Sigmoid colon (tissue), 7 donors: Measurements from ENCODE around the gene CACNB2. TPM values are rescaled to one million over a fixed set of nuclear protein-coding genes. Genes with fewer than 3 reads are reported as not detected.
"Not testable (repeated sequence)": the region's sequence is repeated elsewhere in the genome, so short reads cannot be mapped to it uniquely, and the experiment has no call there.

ENCODE experiments used
- DNase-seq: peaks from one replicate; pipeline ENCODE4 v3.0.0-alpha.2; 2019
- H3K27ac ChIP-seq, 4 donors: fragments of 200-600 bp; sonication (generic); one replicate each; pipeline ENCODE4 v1.5.1; 2016 to 2019; ENCODE audit warnings: mild to moderate bottlenecking in 1 of 4
- H3K27me3 ChIP-seq, 3 donors: fragments of 200-600 bp; sonication (generic); one replicate each; pipeline ENCODE4 v1.5.1; 2019; ENCODE audit warnings: mild to moderate bottlenecking in 1 of 3
- H3K36me3 ChIP-seq, 4 donors: fragments of 200-600 bp; sonication (generic); one replicate each; pipeline ENCODE4 v1.5.1; 2016 to 2019
- H3K4me1 ChIP-seq, 4 donors: fragments of 200-600 bp; sonication (generic); one replicate each; pipeline ENCODE4 v1.5.1; 2017 to 2019
- H3K4me3 ChIP-seq, 4 donors: fragments of 200-600 bp; sonication (generic); one replicate each; pipeline ENCODE4 v1.5.1; 2017 to 2019; ENCODE audit warnings: mild to moderate bottlenecking in 2 of 4, moderate library complexity in 1 of 4
- H3K9me3 ChIP-seq, 4 donors: fragments of 200-600 bp in 3 of 4; sonication (generic) in 3 of 4; one replicate each; pipeline versions ENCODE4 v1.5.1 to v1.6.1; 2013 to 2019
- EP300 ChIP-seq, 4 donors: sonication (generic); formaldehyde crosslinking; IDR thresholded peaks; one replicate each; pipeline ENCODE4 v1.6.1; 2017; ENCODE audit warnings: antibody characterized with exemption in 4 of 4
- POLR2A ChIP-seq, 2 donors: fragments of 450-650 bp; IDR thresholded peaks; one replicate each; pipeline ENCODE4 v1.6.1; 2016; ENCODE audit warnings: antibody characterized with exemption in 2 of 2, mild to moderate bottlenecking in 2 of 2, moderate library complexity in 2 of 2
- POLR2AphosphoS5 ChIP-seq, 4 donors: sonication (generic); formaldehyde crosslinking; IDR thresholded peaks; one replicate each; pipeline ENCODE4 v1.6.1; 2017; ENCODE audit warnings: antibody characterized with exemption in 4 of 4
- WGBS, 2 donors: extraction: QIAGEN DNeasy Blood & Tissue Kit; methylation state at CpG; one replicate each; pipeline ENCODE4 v1.1.7; 2013; 5-methylcytosine and 5-hydroxymethylcytosine counted together
- intact Hi-C: fragments of 100-400 bp; cut with DNase I; formaldehyde crosslinking; loops from one replicate; pipeline ENCODE4 v1.15.1; 2023
- polyA plus RNA-seq, 3 donors: library from polyadenylated mRNA; stranded (reverse); fragments of 200-250 nt; gene quantifications; one replicate each; pipeline ENCODE4 v1.2.3, GENCODE V29; 2013
- total RNA-seq, 4 donors: library from RNA; depleted of rRNA; stranded (reverse); fragments of >200 nt; gene quantifications; one replicate each; pipeline ENCODE4 v1.1.0, GENCODE V29; 2016
- TF ChIP-seq, protein P1 (sequence below), 4 experiments: fragments of 450-650 bp in 3 of 4; fragments of 200-600 bp in 1 of 4; IDR thresholded peaks; one replicate each; pipeline ENCODE4 v1.5.1; 2016 to 2019; ENCODE audit warnings: antibody characterized with exemption in 4 of 4, mild to moderate bottlenecking in 3 of 4, moderate library complexity in 2 of 4
- donor health status: healthy with polysubstance abuse.
- donor health status: Bipolar disorder and iron deficiency.
- donor health status: healthy.

CACNB2 gene
- total and polyA plus RNA-seq, 7 donors, result 1.2 to 85.3 (median 36.0) TPM

DNA sequence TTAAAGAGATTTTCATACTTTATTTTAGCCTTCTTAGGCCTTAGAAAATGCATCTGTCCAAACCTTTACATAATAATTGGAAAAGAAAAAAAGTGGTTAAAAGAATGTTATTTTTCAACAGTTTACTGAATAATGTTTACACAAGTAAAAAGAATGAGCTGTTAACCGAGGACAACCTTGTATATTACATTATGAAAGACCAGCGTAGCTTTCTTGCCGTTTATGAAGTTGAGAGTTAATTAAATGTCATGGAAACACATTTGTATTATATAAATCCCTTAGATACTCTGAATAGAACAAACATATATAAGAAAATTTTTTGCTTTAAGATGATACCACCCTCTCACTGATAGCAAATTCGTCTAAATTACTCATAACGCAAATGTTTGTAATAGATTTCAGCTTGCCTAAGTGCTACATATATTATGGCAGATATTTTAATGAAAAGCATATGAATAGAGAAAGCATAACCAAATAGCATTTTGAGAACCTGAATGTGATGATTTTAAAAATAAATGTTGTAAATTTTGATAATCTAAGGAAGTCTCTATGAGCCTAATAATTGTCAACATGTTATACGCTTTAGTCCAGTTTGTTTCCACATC lies 9.1 kb downstream of the CACNB2 start:
- intact Hi-C loops, result no loop called here
- WGBS, 2 donors, result 77 to 79% methylated on average over 6 of the region's 6 CpGs
- TF ChIP-seq EP300 (IDR thresholded peaks at IDR 0.05), result no peak
- no peak for TF ChIP-seq POLR2AphosphoS5 (IDR thresholded peaks at IDR 0.05)
- TF ChIP-seq POLR2A (IDR thresholded peaks at IDR 0.05), result no peak
- TF ChIP-seq, protein P1, sequence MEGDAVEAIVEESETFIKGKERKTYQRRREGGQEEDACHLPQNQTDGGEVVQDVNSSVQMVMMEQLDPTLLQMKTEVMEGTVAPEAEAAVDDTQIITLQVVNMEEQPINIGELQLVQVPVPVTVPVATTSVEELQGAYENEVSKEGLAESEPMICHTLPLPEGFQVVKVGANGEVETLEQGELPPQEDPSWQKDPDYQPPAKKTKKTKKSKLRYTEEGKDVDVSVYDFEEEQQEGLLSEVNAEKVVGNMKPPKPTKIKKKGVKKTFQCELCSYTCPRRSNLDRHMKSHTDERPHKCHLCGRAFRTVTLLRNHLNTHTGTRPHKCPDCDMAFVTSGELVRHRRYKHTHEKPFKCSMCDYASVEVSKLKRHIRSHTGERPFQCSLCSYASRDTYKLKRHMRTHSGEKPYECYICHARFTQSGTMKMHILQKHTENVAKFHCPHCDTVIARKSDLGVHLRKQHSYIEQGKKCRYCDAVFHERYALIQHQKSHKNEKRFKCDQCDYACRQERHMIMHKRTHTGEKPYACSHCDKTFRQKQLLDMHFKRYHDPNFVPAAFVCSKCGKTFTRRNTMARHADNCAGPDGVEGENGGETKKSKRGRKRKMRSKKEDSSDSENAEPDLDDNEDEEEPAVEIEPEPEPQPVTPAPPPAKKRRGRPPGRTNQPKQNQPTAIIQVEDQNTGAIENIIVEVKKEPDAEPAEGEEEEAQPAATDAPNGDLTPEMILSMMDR (IDR thresholded peaks at IDR 0.05), result no peak
- peaks cover 0 to 78% (median 63%) of the 10 kb centered on the region in 4 donors for H3K4me1 ChIP-seq
- peaks cover 0 to 13% (median 0%) of the 10 kb centered on the region in 4 donors for H3K36me3 ChIP-seq
- no peak for DNase-seq
- no peaks in the 10 kb centered on the region for H3K9me3 ChIP-seq
- H3K27me3 ChIP-seq, result no peaks in the 10 kb centered on the region
- H3K27ac ChIP-seq, result peak overlapping the region; percentile 62 to 97 (median 94)
- H3K4me3 ChIP-seq, result no peak overlapping the region

DNA sequence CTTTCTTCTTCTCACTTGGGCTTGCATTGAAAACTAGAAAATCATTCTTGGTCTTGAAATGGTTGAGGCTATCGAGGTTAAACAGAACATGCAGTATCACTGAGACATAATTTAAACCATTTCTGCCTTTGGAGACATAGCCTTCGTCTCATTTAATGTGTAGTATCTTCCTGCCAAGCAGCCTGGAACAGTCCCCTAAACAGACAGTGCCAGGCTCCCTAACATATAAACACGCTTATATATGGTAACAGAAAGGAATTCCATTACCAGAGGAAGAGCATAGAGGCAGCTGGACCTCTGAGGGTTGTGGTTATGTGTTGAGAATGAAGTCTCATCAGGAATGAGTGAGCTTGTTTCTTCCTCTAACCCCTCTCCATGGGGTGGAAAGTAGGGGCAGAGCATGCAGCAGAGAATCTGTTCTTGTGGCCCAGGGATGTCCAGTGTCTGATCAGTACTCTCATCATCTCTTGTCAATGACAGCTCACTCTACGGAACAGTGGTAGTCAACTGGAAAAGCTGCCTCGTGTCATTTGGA lies 11.2 kb downstream of the CACNB2 start:
- TF ChIP-seq POLR2AphosphoS5 (IDR thresholded peaks at IDR 0.05) (no peak), POLR2A (IDR thresholded peaks at IDR 0.05) (no peak), EP300 (IDR thresholded peaks at IDR 0.05) (no peak)
- TF ChIP-seq, protein P1 (IDR thresholded peaks at IDR 0.05), result no peak
- Histone ChIP-seq H3K27ac (peak overlapping the region; percentile 17 to 97 (median 66)), H3K4me1 (peaks cover 0 to 59% (median 47%) of the 10 kb centered on the region in 4 donors), H3K27me3 (no peaks in the 10 kb centered on the region), H3K9me3 (no peaks in the 10 kb centered on the region), H3K36me3 (peaks cover 0 to 13% (median 0%) of the 10 kb centered on the region in 4 donors), H3K4me3 (no peak overlapping the region)
- 87 to 92% methylated on average over 5 of the region's 5 CpGs for WGBS, 2 donors
- no peak for DNase-seq
- intact Hi-C loops, result no loop called here

DNA sequence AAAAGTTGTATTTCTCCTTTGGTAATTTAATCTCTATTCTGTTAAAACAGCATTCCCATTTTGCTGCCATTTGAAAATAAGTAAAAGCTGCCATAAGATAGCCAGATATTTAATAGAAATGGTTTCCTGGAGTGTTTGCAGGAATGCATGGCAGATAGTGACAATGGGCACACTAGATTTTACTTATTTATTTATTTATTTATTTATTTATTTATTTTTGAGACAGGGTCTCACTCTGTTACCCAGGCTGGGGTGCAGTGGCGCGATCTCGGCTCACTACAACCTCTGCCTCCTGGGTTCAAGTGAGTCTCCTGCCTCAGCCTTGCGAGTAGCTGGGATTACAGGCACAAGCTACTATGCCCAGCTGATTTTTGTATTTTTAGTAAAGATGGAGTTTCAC lies 13.2 kb downstream of the CACNB2 start:
- 96 to 97% methylated on average over 4 of the region's 4 CpGs for WGBS, 2 donors
- DNase-seq, H3K27ac ChIP-seq, H3K4me3 ChIP-seq, H3K27me3 ChIP-seq, intact Hi-C loops, H3K9me3 ChIP-seq: not testable (repeated sequence)
- peaks cover 0 to 60% (median 56%) of the 10 kb centered on the region in 4 donors for H3K4me1 ChIP-seq
- H3K36me3 ChIP-seq, result peaks cover 0 to 13% (median 0%) of the 10 kb centered on the region in 4 donors

DNA sequence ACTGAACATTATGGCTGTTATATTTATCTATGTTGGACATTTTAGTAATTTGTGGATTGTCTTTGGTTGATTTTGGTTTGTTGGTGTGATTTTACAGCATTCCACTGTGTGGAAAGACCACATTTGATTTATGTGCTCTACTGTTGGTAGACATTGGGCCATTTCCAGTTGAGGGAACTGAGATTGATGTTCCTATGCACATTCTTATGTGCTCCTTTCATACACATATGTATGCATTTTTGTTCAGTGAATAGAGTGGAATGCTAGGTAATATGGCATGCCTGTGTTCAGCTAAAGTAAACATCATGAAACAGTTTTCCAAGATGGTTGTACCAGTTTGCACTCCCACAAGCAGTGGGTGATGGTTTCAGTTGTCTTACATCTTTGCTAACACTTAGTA lies 15.1 kb downstream of the CACNB2 start:
- peaks cover 0 to 61% (median 42%) of the 10 kb centered on the region in 4 donors for H3K4me1 ChIP-seq
- no peak for TF ChIP-seq POLR2A (IDR thresholded peaks at IDR 0.05)
- no peak for TF ChIP-seq POLR2AphosphoS5 (IDR thresholded peaks at IDR 0.05)
- TF ChIP-seq, protein P1 (IDR thresholded peaks at IDR 0.05), result no peak
- TF ChIP-seq EP300 (IDR thresholded peaks at IDR 0.05), result no peak
- intact Hi-C loops, result loop anchor here (5.0 kb wide), 1 partner anchor 42 kb away; no protein-coding TSS in a partner anchor
- H3K36me3 ChIP-seq, result peaks cover 0 to 13% (median 0%) of the 10 kb centered on the region in 4 donors
- no peaks in the 10 kb centered on the region for H3K27me3 ChIP-seq
- H3K9me3 ChIP-seq, result no peaks in the 10 kb centered on the region
- no peak overlapping the region for H3K4me3 ChIP-seq
- no peak for DNase-seq
- H3K27ac ChIP-seq, result no peak overlapping the region

DNA sequence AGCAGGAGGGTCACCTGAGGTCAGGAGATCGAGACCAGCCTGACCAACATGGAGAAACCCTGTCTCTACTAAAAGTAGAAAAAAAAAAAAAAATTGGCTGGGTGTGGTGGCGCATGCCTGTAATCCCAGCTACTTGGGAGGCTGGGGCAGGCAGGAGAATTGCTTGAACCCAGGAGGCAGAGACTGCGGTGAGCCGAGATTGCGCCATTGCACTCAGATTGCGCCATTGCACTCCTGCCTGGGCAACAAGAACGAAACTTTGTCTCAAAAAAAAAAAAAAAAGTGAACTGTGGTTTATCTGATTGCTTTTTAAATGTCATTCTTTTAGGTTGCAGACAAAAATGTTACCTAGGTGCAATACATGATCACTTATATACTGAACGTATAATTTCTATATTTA lies 16.6 kb downstream of the CACNB2 start:
- not testable (repeated sequence) for DNase-seq, H3K27me3 ChIP-seq, H3K9me3 ChIP-seq, H3K4me3 ChIP-seq
- H3K36me3 ChIP-seq, result peaks cover 0 to 11% (median 0%) of the 10 kb centered on the region in 4 donors
- intact Hi-C loops, result loop anchor here (5.0 kb wide), 1 partner anchor 41 kb away; no protein-coding TSS in a partner anchor
- peak overlapping the region; percentile 73 to 86 (median 80) for H3K27ac ChIP-seq
- peaks cover 0 to 47% (median 31%) of the 10 kb centered on the region in 4 donors for H3K4me1 ChIP-seq
- 92 to 95% methylated on average over 8 of the region's 8 CpGs for WGBS, 2 donors
